ENCODE measurements around the gene NECTIN1.

Gene NECTIN1

DNA sequence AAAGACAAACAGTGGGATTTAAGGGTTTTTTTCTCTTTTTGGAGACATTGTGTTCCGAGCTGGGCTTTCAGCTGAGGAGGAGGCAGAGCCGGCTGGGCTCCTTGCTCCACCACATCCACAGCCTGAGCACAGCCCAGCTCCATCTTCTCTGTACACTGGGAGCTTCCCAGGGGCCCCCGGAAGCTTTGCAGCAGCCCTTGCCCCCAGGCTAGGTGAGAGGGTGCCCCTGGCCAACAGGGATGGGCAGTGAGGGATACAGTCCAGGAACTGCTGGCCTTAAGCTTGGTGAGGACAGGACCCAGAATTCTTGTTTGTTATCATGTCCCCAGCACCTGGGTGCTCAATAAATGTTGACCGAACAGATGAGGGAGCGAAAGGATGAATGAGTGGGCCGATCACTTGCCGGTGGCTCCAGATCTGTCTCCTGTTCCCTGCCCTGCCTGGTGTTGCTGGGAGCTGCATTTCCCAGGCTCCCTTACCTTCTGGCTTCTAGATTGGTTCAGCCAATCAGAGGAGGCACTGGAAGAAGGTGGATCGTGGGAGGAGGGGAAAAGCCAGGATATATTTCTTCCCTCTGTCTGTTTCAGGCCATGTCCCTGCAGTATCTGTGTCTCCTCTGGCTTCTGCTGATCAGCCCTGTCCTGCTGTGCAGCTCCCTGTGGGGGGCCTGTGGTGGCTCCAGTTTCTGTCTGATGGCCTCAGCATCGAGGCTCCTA is 26.5 kb upstream of the NECTIN1 start:
- no peak overlapping the region for H3K4me3 ChIP-seq (ENCODE audit: control insufficient read depth, low read depth, low read length)
- no peak for DNase-seq (ENCODE audit: low read depth)
- TF ChIP-seq, protein P1, sequence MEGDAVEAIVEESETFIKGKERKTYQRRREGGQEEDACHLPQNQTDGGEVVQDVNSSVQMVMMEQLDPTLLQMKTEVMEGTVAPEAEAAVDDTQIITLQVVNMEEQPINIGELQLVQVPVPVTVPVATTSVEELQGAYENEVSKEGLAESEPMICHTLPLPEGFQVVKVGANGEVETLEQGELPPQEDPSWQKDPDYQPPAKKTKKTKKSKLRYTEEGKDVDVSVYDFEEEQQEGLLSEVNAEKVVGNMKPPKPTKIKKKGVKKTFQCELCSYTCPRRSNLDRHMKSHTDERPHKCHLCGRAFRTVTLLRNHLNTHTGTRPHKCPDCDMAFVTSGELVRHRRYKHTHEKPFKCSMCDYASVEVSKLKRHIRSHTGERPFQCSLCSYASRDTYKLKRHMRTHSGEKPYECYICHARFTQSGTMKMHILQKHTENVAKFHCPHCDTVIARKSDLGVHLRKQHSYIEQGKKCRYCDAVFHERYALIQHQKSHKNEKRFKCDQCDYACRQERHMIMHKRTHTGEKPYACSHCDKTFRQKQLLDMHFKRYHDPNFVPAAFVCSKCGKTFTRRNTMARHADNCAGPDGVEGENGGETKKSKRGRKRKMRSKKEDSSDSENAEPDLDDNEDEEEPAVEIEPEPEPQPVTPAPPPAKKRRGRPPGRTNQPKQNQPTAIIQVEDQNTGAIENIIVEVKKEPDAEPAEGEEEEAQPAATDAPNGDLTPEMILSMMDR (conservative IDR thresholded peaks at IDR 0.05; ENCODE audit: control insufficient read depth, insufficient read depth, low read depth, low read length), result no peak

DNA sequence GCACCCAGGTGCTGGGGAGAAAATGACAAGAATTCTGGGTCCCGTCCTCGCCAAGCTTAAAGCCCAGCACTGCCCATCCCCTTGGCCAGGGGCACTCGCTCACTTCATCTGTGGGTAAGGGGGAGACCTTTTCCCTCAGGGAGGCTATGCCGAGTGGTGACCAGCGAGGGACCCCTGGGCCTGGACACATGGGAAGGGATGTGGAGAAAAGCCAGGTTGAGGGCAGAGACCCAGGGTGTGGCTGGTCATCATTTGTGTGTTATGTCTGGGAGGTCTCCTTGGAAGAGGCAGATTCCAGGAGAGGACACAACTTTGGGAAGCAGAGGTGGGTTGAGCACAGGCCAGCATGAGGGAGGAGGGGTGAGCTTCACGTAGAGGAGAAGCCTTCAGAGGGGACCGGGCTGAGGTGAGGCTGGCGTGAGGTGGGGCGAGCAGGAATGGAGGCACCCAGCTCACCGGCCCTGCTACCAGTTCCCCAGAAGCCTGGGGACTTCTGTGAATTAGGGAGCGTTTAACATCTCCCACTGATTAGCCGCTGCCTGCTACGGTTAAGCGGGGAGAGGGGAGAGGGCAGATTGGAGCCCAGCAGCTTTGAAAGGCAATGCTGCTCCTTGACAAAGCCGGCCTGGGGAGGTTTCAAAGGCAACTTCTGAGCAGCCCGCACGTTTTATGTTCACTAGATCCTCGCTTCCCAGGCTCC is 25.8 kb upstream of the NECTIN1 start:
- TF ChIP-seq, protein P1 (conservative IDR thresholded peaks at IDR 0.05; ENCODE audit: control insufficient read depth, insufficient read depth, low read depth, low read length), result no peak
- no peak for DNase-seq (ENCODE audit: low read depth)
- no peak overlapping the region for H3K4me3 ChIP-seq (ENCODE audit: control insufficient read depth, low read depth, low read length)

DNA sequence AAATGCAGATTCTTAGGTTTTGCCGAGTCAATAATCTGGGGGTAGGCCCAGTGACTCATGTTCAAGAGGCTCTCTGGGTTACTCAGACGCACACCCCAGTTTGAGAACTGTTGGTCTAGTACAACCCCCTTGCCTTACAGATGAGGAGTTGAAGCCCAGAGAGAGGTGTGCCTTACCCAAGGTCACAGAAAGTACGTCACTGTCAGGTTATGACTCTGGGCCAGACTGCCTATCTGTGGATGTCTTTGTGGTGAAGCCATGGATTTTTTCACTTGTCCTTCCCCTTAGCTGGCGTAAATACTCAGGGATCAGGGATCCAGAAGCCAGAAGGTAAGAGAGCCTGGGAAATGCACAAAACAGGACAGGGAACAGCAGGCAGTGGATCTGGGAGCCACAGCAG is 25.2 kb upstream of the NECTIN1 start:
- no peak for DNase-seq (ENCODE audit: low read depth)
- no peak overlapping the region for H3K4me3 ChIP-seq (ENCODE audit: control insufficient read depth, low read depth, low read length)
- TF ChIP-seq, protein P1 (conservative IDR thresholded peaks at IDR 0.05; ENCODE audit: control insufficient read depth, insufficient read depth, low read depth, low read length), result no peak

DNA sequence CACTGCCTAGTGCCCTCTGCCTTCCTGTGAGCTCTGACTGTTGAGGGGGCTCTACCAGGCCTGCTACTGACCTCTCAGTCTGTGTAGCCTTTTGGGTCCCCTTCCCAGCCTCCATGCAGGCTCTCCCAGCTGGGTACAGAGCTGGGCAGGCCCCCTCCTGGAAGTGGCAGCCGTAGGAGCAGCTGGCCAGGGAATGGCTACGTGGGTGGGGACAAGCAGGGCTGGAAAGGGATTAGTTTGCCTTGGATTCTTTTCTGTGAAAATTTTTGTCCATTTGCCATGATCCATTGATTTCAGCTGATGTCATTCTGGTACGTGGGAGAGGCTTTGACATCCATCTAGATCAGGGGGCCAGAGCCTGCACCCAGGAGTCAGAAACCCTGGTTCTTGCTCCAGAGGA is 23.9 kb upstream of the NECTIN1 start:
- H3K4me3 ChIP-seq (ENCODE audit: control insufficient read depth, low read depth, low read length), result no peak overlapping the region
- no peak for DNase-seq (ENCODE audit: low read depth)
- TF ChIP-seq, protein P1 (conservative IDR thresholded peaks at IDR 0.05; ENCODE audit: control insufficient read depth, insufficient read depth, low read depth, low read length), result no peak

DNA sequence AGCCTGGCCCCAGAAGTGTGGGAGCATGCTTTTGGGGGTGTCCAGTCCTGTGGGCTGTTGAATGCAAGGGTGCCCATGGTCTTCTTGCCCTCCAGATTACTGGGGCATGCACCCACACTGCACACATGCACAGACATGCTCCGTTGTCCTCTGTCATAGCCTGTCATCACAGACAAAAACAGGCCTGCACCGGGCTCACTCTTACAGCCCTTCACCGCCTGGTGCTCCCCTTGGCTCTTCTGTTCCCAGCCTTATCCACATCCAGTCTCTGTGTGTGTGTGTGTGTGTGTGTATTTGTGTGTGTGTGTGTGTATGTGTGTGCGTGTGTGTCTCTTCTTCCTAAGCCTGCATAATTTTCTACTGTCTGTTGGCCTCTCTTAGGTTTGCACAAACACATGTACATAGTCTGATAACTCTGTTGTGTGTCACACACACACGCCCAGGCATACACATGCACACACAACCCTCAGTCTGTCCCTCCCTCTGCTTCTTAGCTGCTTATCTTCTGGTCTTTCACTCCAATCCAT is 23.4 kb upstream of the NECTIN1 start:
- DNase-seq (ENCODE audit: low read depth), result no peak
- TF ChIP-seq, protein P1 (conservative IDR thresholded peaks at IDR 0.05; ENCODE audit: control insufficient read depth, insufficient read depth, low read depth, low read length), result no peak

DNA sequence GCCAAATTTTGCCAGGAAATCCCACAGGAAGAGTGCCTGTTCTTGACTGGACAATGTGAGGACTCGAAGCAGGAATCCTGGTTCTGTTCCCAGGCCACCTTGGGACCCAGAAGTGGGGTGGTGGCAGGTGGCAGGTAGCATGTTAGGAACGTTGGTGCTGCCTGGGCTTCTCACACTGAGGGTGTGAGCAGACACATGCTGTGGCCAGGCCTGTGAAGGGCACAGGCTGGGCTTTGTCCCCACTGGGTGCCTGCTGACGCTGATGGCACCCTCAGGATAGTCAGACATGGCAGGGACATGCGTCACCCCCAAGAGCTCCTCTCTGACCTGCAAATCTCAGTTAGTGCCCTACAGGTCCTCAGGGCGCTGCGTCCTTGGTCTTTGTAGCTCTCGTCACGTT is 21.1 kb upstream of the NECTIN1 start:
- TF ChIP-seq, protein P1 (conservative IDR thresholded peaks at IDR 0.05; ENCODE audit: control insufficient read depth, insufficient read depth, low read depth, low read length), result no peak
- DNase-seq (ENCODE audit: low read depth), result no peak

More for the DNA sequence above, 23.4 kb upstream of the NECTIN1 start:
- H3K4me3 ChIP-seq (ENCODE audit: control insufficient read depth, low read depth, low read length), result no peak overlapping the region

More for the DNA sequence above, 21.1 kb upstream of the NECTIN1 start:
- no peak overlapping the region for H3K4me3 ChIP-seq (ENCODE audit: control insufficient read depth, low read depth, low read length)
